ENCODE data around the gene ADORA2A. TPM values are rescaled to one million over a fixed set of nuclear protein-coding genes. Genes with fewer than 3 reads are reported as not detected.

Gene ADORA2A
- total and polyA plus RNA-seq, 10 of the 15 experiments (the other 5 are each of a cell fraction or from before 2014, with no cell fraction given): 0.69 to 31.2 (median 18.3) TPM

DNA sequence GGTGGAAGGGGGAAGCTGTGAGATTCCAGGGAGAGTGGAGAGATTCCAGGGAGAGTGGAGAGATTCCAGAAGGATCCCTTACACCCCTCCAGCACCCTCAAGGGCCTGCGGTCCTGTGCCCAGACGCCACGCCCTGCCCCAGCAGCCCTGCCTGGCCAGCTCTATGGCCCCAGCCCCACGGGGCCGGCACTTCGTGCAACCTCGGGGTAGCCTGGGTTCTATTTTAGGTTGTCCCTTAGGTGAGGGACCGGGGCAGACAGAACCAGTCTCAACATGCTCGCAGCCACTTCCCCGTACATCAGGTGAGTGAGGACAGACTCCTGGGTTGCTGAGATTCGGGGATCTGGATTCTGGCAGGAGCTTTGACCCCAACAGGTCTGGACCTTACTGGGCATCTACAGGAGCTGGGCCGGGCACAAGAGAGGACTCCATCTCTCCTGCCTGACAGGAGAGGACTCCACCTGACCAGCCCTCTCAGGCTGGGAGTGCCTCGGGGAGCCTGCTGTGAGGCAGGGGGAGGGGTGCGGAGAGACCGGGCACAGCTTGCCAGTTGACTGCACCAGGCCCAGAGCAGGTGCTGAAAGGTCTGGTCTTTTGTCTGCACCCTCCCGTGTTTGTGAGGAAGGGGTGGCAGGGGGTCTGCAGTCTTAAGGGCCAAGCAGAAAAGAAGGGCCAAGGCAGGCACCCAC lies 8.5 kb upstream of the ADORA2A start:
- BruUV-seq (replicated peaks): no TSS peak
- intact Hi-C loops (cut with micrococcal nuclease; ENCODE audit: unreplicated experiment) (no loop called here), in situ Hi-C loops (cut with MboI) (no loop called here)
- 47% methylated on average over 16 of the region's 16 CpGs for WGBS (ENCODE audit: insufficient coverage, insufficient replicate concordance, low lambda C conversion rate, missing lambda C conversion rate)
- Histone ChIP-seq H3K27ac (ENCODE audit: control insufficient read depth, insufficient read depth) (no peak overlapping the region), H3K36me3 (ENCODE audit: control insufficient read depth in 2 of 2, insufficient read depth in 2 of 2, low read length in 1 of 2) (peaks cover 0 to 8% of the 10 kb centered on the region in 2 experiments; a peak in 3 of 4 replicates), H2AFZ (ENCODE audit: control insufficient read depth, low read depth, low read length) (no peak overlapping the region), H3K4me1 (ENCODE audit: control insufficient read depth, insufficient read depth, low read length) (no peaks in the 10 kb centered on the region), H3K27me3 (replicated peaks in 1 of 2; ENCODE audit: control insufficient read depth in 2 of 2, insufficient read depth in 2 of 2, low read length in 1 of 2) (no peaks in the 10 kb centered on the region), H3K9me3 (replicated peaks; ENCODE audit: control insufficient read depth, insufficient read depth, low read length) (no peaks in the 10 kb centered on the region), H3K9ac (ENCODE audit: control insufficient read depth, insufficient read depth, low read length) (no peak overlapping the region), H3K4me2 (ENCODE audit: control insufficient read depth, insufficient read depth) (no peak overlapping the region), H4K20me1 (ENCODE audit: control insufficient read depth, insufficient read depth) (no peaks in the 10 kb centered on the region), H3K4me3 (no peak overlapping the region), H3K79me2 (ENCODE audit: control insufficient read depth, insufficient read depth, low read length) (no peaks in the 10 kb centered on the region)
- ChIA-PET CTCF (interaction anchor here (1.4 to 1.5 kb wide), 2 partner anchors 103 to 107 kb away, joined by 4 to 7 read pairs; no protein-coding TSS in a partner anchor), POLR2A (no interaction called here), SMC1A (ENCODE audit: uncharacterized antibody, unreplicated experiment) (no interaction called here), RAD21 (ENCODE audit: unreplicated experiment) (interaction anchor here (1.0 kb wide), 1 partner anchor 89 kb away, joined by 3 read pairs; no protein-coding TSS in a partner anchor)
- no peak for TF ChIP-seq POU2F2 (IDR thresholded peaks at IDR 0.05; ENCODE audit: borderline replicate concordance, low read depth, low read length)
- TF ChIP-seq CEBPB (IDR thresholded peaks at IDR 0.05; ENCODE audit: borderline replicate concordance in 1 of 2, low read depth in 2 of 2, low read length in 2 of 2): no peak
- no peak for TF ChIP-seq ZNF24 (IDR thresholded peaks at IDR 0.05)
- TF ChIP-seq LARP7 (IDR thresholded peaks at IDR 0.05): no peak
- no peak for TF ChIP-seq HDGF (IDR thresholded peaks at IDR 0.05)
- no peak for TF ChIP-seq YY1 (IDR thresholded peaks at IDR 0.05; ENCODE audit: low read depth, low read length)
- no peak for TF ChIP-seq ETV6 (conservative IDR thresholded peaks at IDR 0.05 in 1 of 2, IDR thresholded peaks at IDR 0.05 in 1 of 2; ENCODE audit: borderline replicate concordance in 1 of 2, low read depth in 1 of 2)
- TF ChIP-seq HDAC2 (IDR thresholded peaks at IDR 0.05): no peak
- TF ChIP-seq, protein P1, sequence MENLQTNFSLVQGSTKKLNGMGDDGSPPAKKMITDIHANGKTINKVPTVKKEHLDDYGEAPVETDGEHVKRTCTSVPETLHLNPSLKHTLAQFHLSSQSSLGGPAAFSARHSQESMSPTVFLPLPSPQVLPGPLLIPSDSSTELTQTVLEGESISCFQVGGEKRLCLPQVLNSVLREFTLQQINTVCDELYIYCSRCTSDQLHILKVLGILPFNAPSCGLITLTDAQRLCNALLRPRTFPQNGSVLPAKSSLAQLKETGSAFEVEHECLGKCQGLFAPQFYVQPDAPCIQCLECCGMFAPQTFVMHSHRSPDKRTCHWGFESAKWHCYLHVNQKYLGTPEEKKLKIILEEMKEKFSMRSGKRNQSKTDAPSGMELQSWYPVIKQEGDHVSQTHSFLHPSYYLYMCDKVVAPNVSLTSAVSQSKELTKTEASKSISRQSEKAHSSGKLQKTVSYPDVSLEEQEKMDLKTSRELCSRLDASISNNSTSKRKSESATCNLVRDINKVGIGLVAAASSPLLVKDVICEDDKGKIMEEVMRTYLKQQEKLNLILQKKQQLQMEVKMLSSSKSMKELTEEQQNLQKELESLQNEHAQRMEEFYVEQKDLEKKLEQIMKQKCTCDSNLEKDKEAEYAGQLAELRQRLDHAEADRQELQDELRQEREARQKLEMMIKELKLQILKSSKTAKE (IDR thresholded peaks at IDR 0.05; ENCODE audit: low read depth, poor library complexity, severe bottlenecking): no peak
- FAIRE-seq (no peak), ATAC-seq (no peak), DNase-seq (ENCODE audit: low read depth, low spot score) (no peak)
